ENCODE data around the gene ARHGAP15.

GRCh38 chr2:143452817-143453451, 323.7 kb downstream of the ARHGAP15 start:
- TF ChIP-seq CTCF (conservative IDR thresholded peaks at IDR 0.05; ENCODE audit: low read depth in 2 of 2) (no peak), REST (IDR thresholded peaks at IDR 0.05; ENCODE audit: unreplicated experiment) (no peak), STAT1 (IDR thresholded peaks at IDR 0.05; ENCODE audit: unreplicated experiment) (no peak), POLR2AphosphoS5 (IDR thresholded peaks at IDR 0.05; ENCODE audit: low read depth) (no peak), NANOG (IDR thresholded peaks at IDR 0.05; ENCODE audit: borderline replicate concordance) (no peak), CREB1 (CRISPR knock-in tag; IDR thresholded peaks at IDR 0.05; ENCODE audit: low read depth) (no peak), EZH2phosphoT487 (IDR thresholded peaks at IDR 0.05; ENCODE audit: unreplicated experiment) (no peak), EZH2 (IDR thresholded peaks at IDR 0.05; ENCODE audit: low read depth, unreplicated experiment) (no peak), ZNF331 (CRISPR knock-in tag; IDR thresholded peaks at IDR 0.05; ENCODE audit: low read depth) (no peak), ZNF114 (CRISPR knock-in tag; IDR thresholded peaks at IDR 0.05) (no peak), ETS1 (IDR thresholded peaks at IDR 0.05) (no peak), JUNB (IDR thresholded peaks at IDR 0.05; ENCODE audit: unreplicated experiment) (no peak)

All from GM23338 (cell line).